ENCODE measurements around the gene DGUOK.
"Not testable (repeated sequence)": the region's sequence is repeated elsewhere in the genome, so short reads cannot be mapped to it uniquely, and the experiment has no call there.

Gene DGUOK

GRCh38 chr2:73926493-73927327, at the start of gene DGUOK:
Gene DGUOK (plus strand): TSS chr2:73926880. CDS start chr2:73926911, 31 bp downstream.
- TF ChIP-seq CTCF (IDR thresholded peaks at IDR 0.05; ENCODE audit: insufficient read depth, low read depth, low read length, missing control alignments): no peak

GRCh38 chr2:73877071-73877802, 49.4 kb upstream of the DGUOK start:
- H3K4me3 ChIP-seq (ENCODE audit: low read depth, low read length): no peak overlapping the region
- peak; percentile 25 for DNase-seq (ENCODE audit: low read depth)
- TF ChIP-seq CTCF (IDR thresholded peaks at IDR 0.05; ENCODE audit: insufficient read depth, low read depth, low read length, missing control alignments): no peak

More at GRCh38 chr2:73926493-73927327, at the start of gene DGUOK:
- peak within 1 kb of the TSS; percentile 99 for H3K4me3 ChIP-seq (ENCODE audit: low read depth, low read length)
- DNase-seq (ENCODE audit: low read depth): peak; percentile 99

GRCh38 chr2:73877984-73878383, 48.7 kb upstream of the DGUOK start:
- DNase-seq (ENCODE audit: low read depth); H3K4me3 ChIP-seq (ENCODE audit: low read depth, low read length): not testable (repeated sequence)

GRCh38 chr2:73885406-73885805, 41.3 kb upstream of the DGUOK start:
- no peak for DNase-seq (ENCODE audit: low read depth)
- no peak for TF ChIP-seq CTCF (IDR thresholded peaks at IDR 0.05; ENCODE audit: insufficient read depth, low read depth, low read length, missing control alignments)
- H3K4me3 ChIP-seq (ENCODE audit: low read depth, low read length): no peak overlapping the region

- no peak for TF ChIP-seq CTCF (IDR thresholded peaks at IDR 0.05; ENCODE audit: insufficient read depth, low read depth, low read length, missing control alignments)
- DNase-seq (ENCODE audit: low read depth): no peak
- no peak overlapping the region for H3K4me3 ChIP-seq (ENCODE audit: low read depth, low read length)
Observed at GRCh38 chr2:73886357-73886756, 40.3 kb upstream of the DGUOK start.

- H3K4me3 ChIP-seq (ENCODE audit: low read depth, low read length); DNase-seq (ENCODE audit: low read depth): not testable (repeated sequence)
Observed at GRCh38 chr2:73887596-73888353, 38.9 kb upstream of the DGUOK start.

GRCh38 chr2:73888388-73888787, 38.3 kb upstream of the DGUOK start:
- no peak for DNase-seq (ENCODE audit: low read depth)
- no peak overlapping the region for H3K4me3 ChIP-seq (ENCODE audit: low read depth, low read length)
- TF ChIP-seq CTCF (IDR thresholded peaks at IDR 0.05; ENCODE audit: insufficient read depth, low read depth, low read length, missing control alignments): no peak

Data from GM12865 (cell line).